GM19328 (cell line): ENCODE results near the gene CNGB1.

Source experiments
- ATAC-seq: cut with Tn5 transposase; IDR thresholded peaks from one replicate; pipeline ENCODE4 v1.9.1; 2021; ENCODE audit warnings: mild to moderate bottlenecking, moderate library complexity; ENCODE audit not compliant: unreplicated experiment

The CNGB1 gene

GRCh38 chr16:57834936-57835335 is 136.0 kb downstream of the CNGB1 start:
- no peak for ATAC-seq
